SK-N-SH treated with all-trans-retinoic acid at 6 μM for 48 hours (cell line): ENCODE data around the gene TBCEL.

ENCODE experiments used
- ATAC-seq: fragments of 200-7000 bp; cut with Tn5 transposase; 3 replicates; pipeline ENCODE4 v1.9.1; 2020; ENCODE audit warnings: mild to moderate bottlenecking, moderate library complexity
- ARNTL ChIP-seq: fragments of 450-650 bp; formaldehyde crosslinking; IDR thresholded peaks from 2 replicates; pipeline ENCODE4 v1.5.0; 2020; ENCODE audit warnings: low read depth, mild to moderate bottlenecking, moderate library complexity, borderline replicate concordance
- CSDC2 ChIP-seq: fragments of 250-450 bp; sonication (Bioruptor Pico); IDR thresholded peaks from 2 replicates; pipeline ENCODE4 v1.5.0; 2020; ENCODE audit warnings: mild to moderate bottlenecking, moderate library complexity
- ESRRG ChIP-seq: fragments of 250-450 bp; sonication (Bioruptor Pico); IDR thresholded peaks from 2 replicates; pipeline ENCODE4 v1.6.1; 2021; ENCODE audit warnings: mild to moderate bottlenecking
- GLIS3 ChIP-seq: fragments of 250-450 bp; sonication (Bioruptor Pico); IDR thresholded peaks from 2 replicates; pipeline ENCODE4 v1.5.0; 2020; ENCODE audit warnings: mild to moderate bottlenecking, moderate library complexity
- ISL1 ChIP-seq: fragments of 250-450 bp; sonication (Bioruptor Pico); IDR thresholded peaks from 2 replicates; pipeline ENCODE4 v2.1.2; 2022; ENCODE audit warnings: mild to moderate bottlenecking, moderate library complexity
- OSR1 ChIP-seq: fragments of 250-450 bp; sonication (Bioruptor Pico); IDR thresholded peaks from 2 replicates; pipeline ENCODE4 v1.8.0; 2022; ENCODE audit warnings: moderate library complexity, mild to moderate bottlenecking, inconsistent platforms
- PPARA ChIP-seq: fragments of 250-450 bp; sonication (Bioruptor Pico); IDR thresholded peaks from 2 replicates; pipeline ENCODE4 v1.5.0; 2020; ENCODE audit warnings: mild to moderate bottlenecking, borderline replicate concordance
- RARB ChIP-seq: fragments of 250-450 bp; sonication (Bioruptor Pico); IDR thresholded peaks from 2 replicates; pipeline ENCODE4 v1.8.0; 2021; ENCODE audit warnings: mild to moderate bottlenecking, moderate library complexity
- SNAI2 ChIP-seq: fragments of 250-450 bp; sonication (Bioruptor Pico); IDR thresholded peaks from 2 replicates; pipeline ENCODE4 v1.5.0; 2020; ENCODE audit warnings: mild to moderate bottlenecking, moderate library complexity
- TCF4 ChIP-seq: fragments of 250-450 bp; sonication (Bioruptor Pico); IDR thresholded peaks from 2 replicates; pipeline ENCODE4 v1.8.0; 2021; ENCODE audit warnings: mild to moderate bottlenecking, moderate library complexity, borderline replicate concordance
- TOX ChIP-seq: fragments of 250-450 bp; sonication (Bioruptor Pico); IDR thresholded peaks from 2 replicates; pipeline ENCODE4 v1.8.0; 2021; ENCODE audit warnings: mild to moderate bottlenecking, moderate library complexity, borderline replicate concordance
- ZC3H10 ChIP-seq: fragments of 250-450 bp; sonication (Bioruptor Pico); IDR thresholded peaks from 2 replicates; pipeline ENCODE4 v1.5.1; 2021; ENCODE audit warnings: mild to moderate bottlenecking, moderate library complexity
- ZFP3 ChIP-seq: fragments of 250-450 bp; sonication (Bioruptor Pico); IDR thresholded peaks from 2 replicates; pipeline ENCODE4 v1.5.0; 2020; ENCODE audit warnings: mild to moderate bottlenecking, moderate library complexity
- ZFP30 ChIP-seq: fragments of 450-650 bp; formaldehyde crosslinking; IDR thresholded peaks from 2 replicates; pipeline ENCODE4 v1.5.0; 2022; ENCODE audit warnings: mild to moderate bottlenecking, moderate library complexity
- ZNF565 ChIP-seq: fragments of 450-650 bp; formaldehyde crosslinking; conservative IDR thresholded peaks from 2 replicates; pipeline ENCODE4 v1.5.0; 2020; ENCODE audit warnings: low read depth, mild to moderate bottlenecking, moderate library complexity
- ZNF70 ChIP-seq: fragments of 450-650 bp; formaldehyde crosslinking; IDR thresholded peaks from 2 replicates; pipeline ENCODE4 v1.5.0; 2020; ENCODE audit warnings: mild to moderate bottlenecking, moderate library complexity
- TF ChIP-seq, protein P1 (sequence below): fragments of 250-450 bp; sonication (Bioruptor Pico); IDR thresholded peaks from 2 replicates; pipeline ENCODE4 v1.5.0; 2020; ENCODE audit warnings: mild to moderate bottlenecking, moderate library complexity
- TF ChIP-seq, protein P2 (sequence below): fragments of 250-450 bp; sonication (Bioruptor Pico); IDR thresholded peaks from 2 replicates; pipeline ENCODE4 v1.5.1; 2020; ENCODE audit warnings: low read depth, mild to moderate bottlenecking, moderate library complexity
- TF ChIP-seq, protein P3 (sequence below): fragments of 250-450 bp; sonication (Bioruptor Pico); IDR thresholded peaks from 2 replicates; pipeline ENCODE4 v1.5.1; 2021; ENCODE audit warnings: mild to moderate bottlenecking, moderate library complexity
- TF ChIP-seq, protein P4 (sequence below): fragments of 250-450 bp; sonication (Bioruptor Pico); IDR thresholded peaks from 2 replicates; pipeline ENCODE4 v1.8.0; 2020; ENCODE audit warnings: mild to moderate bottlenecking, moderate library complexity, borderline replicate concordance
- TF ChIP-seq, protein P5 (sequence below): fragments of 250-450 bp; sonication (Bioruptor Pico); IDR thresholded peaks from 2 replicates; pipeline ENCODE4 v1.8.0; 2021; ENCODE audit warnings: low read depth, mild to moderate bottlenecking, moderate library complexity, borderline replicate concordance

Gene TBCEL

DNA sequence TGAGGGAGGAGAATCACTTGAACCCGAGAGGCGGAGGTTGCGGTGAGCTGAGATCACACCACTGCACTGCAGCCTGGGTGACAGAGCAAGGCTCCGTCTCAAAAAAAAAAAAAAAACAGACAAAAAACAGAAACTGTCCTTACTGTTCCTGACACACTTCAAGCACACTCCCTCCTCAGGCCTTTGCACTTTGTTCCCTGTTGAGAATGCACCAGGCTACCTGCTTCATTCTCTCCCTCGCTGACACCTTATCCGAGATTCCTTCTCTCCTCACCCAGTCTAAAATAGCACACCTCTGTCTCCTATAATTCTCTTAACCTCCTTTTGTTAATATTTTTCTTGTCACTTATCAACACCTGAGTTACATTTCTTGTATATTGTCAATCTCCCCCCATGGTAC is 44.9 kb downstream of the TBCEL start (continued):
- TF ChIP-seq, protein P1, sequence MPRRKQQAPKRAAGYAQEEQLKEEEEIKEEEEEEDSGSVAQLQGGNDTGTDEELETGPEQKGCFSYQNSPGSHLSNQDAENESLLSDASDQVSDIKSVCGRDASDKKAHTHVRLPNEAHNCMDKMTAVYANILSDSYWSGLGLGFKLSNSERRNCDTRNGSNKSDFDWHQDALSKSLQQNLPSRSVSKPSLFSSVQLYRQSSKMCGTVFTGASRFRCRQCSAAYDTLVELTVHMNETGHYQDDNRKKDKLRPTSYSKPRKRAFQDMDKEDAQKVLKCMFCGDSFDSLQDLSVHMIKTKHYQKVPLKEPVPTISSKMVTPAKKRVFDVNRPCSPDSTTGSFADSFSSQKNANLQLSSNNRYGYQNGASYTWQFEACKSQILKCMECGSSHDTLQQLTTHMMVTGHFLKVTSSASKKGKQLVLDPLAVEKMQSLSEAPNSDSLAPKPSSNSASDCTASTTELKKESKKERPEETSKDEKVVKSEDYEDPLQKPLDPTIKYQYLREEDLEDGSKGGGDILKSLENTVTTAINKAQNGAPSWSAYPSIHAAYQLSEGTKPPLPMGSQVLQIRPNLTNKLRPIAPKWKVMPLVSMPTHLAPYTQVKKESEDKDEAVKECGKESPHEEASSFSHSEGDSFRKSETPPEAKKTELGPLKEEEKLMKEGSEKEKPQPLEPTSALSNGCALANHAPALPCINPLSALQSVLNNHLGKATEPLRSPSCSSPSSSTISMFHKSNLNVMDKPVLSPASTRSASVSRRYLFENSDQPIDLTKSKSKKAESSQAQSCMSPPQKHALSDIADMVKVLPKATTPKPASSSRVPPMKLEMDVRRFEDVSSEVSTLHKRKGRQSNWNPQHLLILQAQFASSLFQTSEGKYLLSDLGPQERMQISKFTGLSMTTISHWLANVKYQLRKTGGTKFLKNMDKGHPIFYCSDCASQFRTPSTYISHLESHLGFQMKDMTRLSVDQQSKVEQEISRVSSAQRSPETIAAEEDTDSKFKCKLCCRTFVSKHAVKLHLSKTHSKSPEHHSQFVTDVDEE, result no peak
- TF ChIP-seq ZNF565 (CRISPR knock-in tag) (no peak), PPARA (CRISPR knock-in tag) (no peak), ZFP30 (CRISPR knock-in tag) (no peak), TCF4 (no peak), OSR1 (CRISPR knock-in tag) (no peak)
- TF ChIP-seq, protein P2, sequence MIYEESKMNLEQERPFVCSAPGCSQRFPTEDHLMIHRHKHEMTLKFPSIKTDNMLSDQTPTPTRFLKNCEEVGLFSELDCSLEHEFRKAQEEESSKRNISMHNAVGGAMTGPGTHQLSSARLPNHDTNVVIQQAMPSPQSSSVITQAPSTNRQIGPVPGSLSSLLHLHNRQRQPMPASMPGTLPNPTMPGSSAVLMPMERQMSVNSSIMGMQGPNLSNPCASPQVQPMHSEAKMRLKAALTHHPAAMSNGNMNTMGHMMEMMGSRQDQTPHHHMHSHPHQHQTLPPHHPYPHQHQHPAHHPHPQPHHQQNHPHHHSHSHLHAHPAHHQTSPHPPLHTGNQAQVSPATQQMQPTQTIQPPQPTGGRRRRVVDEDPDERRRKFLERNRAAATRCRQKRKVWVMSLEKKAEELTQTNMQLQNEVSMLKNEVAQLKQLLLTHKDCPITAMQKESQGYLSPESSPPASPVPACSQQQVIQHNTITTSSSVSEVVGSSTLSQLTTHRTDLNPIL (CRISPR knock-in tag), result no peak

DNA sequence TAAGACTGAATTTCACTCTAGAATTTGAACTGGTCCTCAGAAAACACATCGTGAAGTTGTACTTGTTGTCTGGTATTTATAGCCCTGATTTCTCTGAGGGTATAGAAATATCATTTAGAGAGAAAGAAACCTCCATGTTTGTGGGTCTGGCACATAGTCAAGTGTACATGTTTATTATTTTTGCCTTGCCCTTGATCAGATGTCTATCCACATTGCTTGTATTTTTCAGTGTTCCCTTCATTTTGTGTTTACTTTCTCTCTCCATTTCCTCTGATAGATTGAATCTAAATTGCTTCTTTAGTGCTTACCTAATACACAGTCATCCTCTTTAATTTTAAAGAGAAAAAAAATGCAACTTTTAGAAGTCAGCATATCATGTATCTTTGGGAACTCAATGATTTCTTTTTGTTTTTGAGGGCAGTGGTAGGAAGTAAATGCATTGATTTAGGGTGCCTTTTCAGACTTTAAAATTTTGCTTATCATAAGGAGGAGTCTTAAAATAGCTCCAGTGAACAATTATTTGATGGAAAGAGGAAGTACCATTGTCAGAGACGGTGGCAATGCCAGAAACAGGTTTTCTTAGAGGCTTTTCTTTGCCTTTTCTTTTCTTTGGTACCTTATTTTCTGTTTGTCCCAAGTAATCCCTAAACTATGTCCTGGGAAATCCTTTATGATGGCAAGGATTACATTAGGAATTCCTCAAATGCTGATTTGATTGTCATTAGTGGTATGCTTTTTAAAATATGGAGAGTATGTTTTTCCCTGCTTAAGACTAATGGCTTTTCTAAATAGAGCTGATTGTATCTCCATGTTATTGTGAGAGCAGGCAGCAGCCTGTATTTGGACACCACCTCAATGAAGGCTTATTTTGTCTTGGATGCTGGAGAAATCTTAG is 47.3 kb downstream of the TBCEL start:
- no peak for ATAC-seq
- no peak for TF ChIP-seq SNAI2
- 0 out of 2 replicates have a peak, but pooled peaks have one; percentile 39 for TF ChIP-seq ISL1 (CRISPR knock-in tag)
- TF ChIP-seq ZFP30 (CRISPR knock-in tag), result no peak
- TF ChIP-seq ZFP3 (CRISPR knock-in tag), result no peak

DNA sequence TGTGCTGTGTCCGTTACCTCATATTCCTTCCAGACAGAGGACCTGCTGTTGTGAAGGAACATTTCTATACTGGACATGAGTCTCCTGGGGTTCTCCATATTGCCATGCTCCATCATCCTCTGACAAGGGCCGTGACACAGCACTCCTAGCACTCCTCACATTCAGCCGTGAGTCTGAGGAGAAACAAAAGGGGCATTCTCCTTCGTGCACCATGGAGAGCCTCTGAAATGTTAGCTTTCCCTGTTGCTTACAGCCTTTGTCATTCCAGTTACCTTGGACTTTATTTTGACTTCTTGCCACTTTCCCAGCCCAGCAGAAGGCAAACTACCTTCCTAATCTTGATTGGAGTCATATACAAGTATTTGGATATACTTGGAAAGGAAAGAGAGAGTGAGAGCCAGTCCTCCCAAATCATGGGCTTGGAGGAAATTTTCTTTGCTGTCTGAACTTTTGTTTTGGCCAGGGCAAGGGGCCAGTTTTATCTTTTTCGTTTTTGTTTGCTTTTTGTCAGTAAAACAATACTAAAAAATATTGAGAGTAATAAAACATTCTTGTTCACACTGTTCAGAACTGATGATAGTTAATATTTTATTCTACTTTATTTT is 48.0 kb downstream of the TBCEL start:
- no peak for ATAC-seq
- TF ChIP-seq, protein P3, sequence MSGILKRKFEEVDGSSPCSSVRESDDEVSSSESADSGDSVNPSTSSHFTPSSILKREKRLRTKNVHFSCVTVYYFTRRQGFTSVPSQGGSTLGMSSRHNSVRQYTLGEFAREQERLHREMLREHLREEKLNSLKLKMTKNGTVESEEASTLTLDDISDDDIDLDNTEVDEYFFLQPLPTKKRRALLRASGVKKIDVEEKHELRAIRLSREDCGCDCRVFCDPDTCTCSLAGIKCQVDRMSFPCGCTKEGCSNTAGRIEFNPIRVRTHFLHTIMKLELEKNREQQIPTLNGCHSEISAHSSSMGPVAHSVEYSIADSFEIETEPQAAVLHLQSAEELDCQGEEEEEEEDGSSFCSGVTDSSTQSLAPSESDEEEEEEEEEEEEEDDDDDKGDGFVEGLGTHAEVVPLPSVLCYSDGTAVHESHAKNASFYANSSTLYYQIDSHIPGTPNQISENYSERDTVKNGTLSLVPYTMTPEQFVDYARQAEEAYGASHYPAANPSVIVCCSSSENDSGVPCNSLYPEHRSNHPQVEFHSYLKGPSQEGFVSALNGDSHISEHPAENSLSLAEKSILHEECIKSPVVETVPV, result no peak
- TF ChIP-seq SNAI2 (no peak), ESRRG (CRISPR knock-in tag) (no peak), ZNF565 (CRISPR knock-in tag) (no peak), ZNF70 (CRISPR knock-in tag) (no peak), ISL1 (CRISPR knock-in tag) (no peak), RARB (CRISPR knock-in tag) (no peak), ZC3H10 (CRISPR knock-in tag) (no peak), TOX (CRISPR knock-in tag) (no peak), TCF4 (no peak), ZFP30 (CRISPR knock-in tag) (no peak), ARNTL (no peak), ZFP3 (CRISPR knock-in tag) (no peak), CSDC2 (CRISPR knock-in tag) (no peak), GLIS3 (CRISPR knock-in tag) (no peak)
- TF ChIP-seq, protein P1, result no peak
- TF ChIP-seq, protein P4, sequence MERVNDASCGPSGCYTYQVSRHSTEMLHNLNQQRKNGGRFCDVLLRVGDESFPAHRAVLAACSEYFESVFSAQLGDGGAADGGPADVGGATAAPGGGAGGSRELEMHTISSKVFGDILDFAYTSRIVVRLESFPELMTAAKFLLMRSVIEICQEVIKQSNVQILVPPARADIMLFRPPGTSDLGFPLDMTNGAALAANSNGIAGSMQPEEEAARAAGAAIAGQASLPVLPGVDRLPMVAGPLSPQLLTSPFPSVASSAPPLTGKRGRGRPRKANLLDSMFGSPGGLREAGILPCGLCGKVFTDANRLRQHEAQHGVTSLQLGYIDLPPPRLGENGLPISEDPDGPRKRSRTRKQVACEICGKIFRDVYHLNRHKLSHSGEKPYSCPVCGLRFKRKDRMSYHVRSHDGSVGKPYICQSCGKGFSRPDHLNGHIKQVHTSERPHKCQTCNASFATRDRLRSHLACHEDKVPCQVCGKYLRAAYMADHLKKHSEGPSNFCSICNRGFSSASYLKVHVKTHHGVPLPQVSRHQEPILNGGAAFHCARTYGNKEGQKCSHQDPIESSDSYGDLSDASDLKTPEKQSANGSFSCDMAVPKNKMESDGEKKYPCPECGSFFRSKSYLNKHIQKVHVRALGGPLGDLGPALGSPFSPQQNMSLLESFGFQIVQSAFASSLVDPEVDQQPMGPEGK (CRISPR knock-in tag), result no peak
- TF ChIP-seq, protein P5, sequence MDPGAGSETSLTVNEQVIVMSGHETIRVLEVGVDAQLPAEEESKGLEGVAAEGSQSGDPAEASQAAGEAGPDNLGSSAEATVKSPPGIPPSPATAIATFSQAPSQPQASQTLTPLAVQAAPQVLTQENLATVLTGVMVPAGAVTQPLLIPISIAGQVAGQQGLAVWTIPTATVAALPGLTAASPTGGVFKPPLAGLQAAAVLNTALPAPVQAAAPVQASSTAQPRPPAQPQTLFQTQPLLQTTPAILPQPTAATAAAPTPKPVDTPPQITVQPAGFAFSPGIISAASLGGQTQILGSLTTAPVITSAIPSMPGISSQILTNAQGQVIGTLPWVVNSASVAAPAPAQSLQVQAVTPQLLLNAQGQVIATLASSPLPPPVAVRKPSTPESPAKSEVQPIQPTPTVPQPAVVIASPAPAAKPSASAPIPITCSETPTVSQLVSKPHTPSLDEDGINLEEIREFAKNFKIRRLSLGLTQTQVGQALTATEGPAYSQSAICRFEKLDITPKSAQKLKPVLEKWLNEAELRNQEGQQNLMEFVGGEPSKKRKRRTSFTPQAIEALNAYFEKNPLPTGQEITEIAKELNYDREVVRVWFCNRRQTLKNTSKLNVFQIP (CRISPR knock-in tag), result no peak
- TF ChIP-seq, protein P2 (CRISPR knock-in tag), result no peak
